Activated B cell treated with CpG ODN at 0.5 μM for 24 hours (primary cell): ENCODE results near the gene SLC9A7. TPM values are rescaled to one million over a fixed set of nuclear protein-coding genes. Genes with fewer than 3 reads are reported as not detected.

Experiments used
- ATAC-seq: fragments of 200-7000 bp; cut with Tn5 transposase; one replicate; pipeline ENCODE4 v1.10.0; 2021; ENCODE audit warnings: low read depth, mild to moderate bottlenecking, moderate library complexity
- CTCF ChIA-PET: fragments of 350-600 bp; sonication (Branson Sonifier 250); formaldehyde crosslinking; loops from one replicate; lab custom pipeline; 2021; ENCODE audit warnings: antibody characterized with exemption; lab: Charles Lee
- POLR2A ChIA-PET: fragments of 350-600 bp; sonication (Branson Sonifier 250); formaldehyde crosslinking; loops from one replicate; lab custom pipeline; 2021; ENCODE audit warnings: antibody characterized with exemption; lab: Charles Lee
- DNase-seq: peaks from one replicate; pipeline ENCODE4 v3.0.0; 2022
- H3K27ac Mint-ChIP-seq: one replicate; pipeline ENCODE4 v1.8.0; 2020; ENCODE audit warnings: mixed read lengths
- H3K27me3 Mint-ChIP-seq: one replicate; pipeline ENCODE4 v1.8.0; 2021; ENCODE audit warnings: mixed read lengths
- H3K36me3 Mint-ChIP-seq: one replicate; pipeline ENCODE4 v1.8.0; 2021; ENCODE audit warnings: low read depth, mixed read lengths
- H3K4me1 Mint-ChIP-seq: one replicate; pipeline ENCODE4 v1.8.0; 2021; ENCODE audit warnings: mixed read lengths
- H3K4me3 Mint-ChIP-seq: one replicate; pipeline ENCODE4 v1.8.0; 2020; ENCODE audit warnings: mild to moderate bottlenecking, mixed read lengths
- H3K9me3 Mint-ChIP-seq: one replicate; pipeline ENCODE4 v1.8.0; 2020; ENCODE audit warnings: mixed read lengths
- CTCF ChIP-seq: fragments of 200-600 bp; IDR thresholded peaks from one replicate; pipeline ENCODE4 v1.8.0; 2022; ENCODE audit warnings: antibody characterized with exemption, mild to moderate bottlenecking
- intact Hi-C: fragments of 100-400 bp; cut with micrococcal nuclease; formaldehyde crosslinking; loops from one replicate; pipeline ENCODE4 v1.15.1; 2024
- total RNA-seq: library from RNA; stranded (reverse); gene quantifications from 2 replicates; pipeline ENCODE4 v1.2.3, GENCODE V29; 2022

The SLC9A7 gene
- total RNA-seq, 1 donor from 2014 or later, result 55.1 TPM

GRCh38 chrX:46573331-46573891, 185.5 kb downstream of the SLC9A7 start, which contains the start of gene CHST7:
TSS of gene CHST7 (plus strand) at chrX:46573765. CDS start at chrX:46573932, 167 bp downstream.
- H3K4me1 Mint-ChIP-seq, result peaks cover 49% of the 10 kb centered on the region
- ATAC-seq, result peak; percentile 65
- POLR2A ChIA-PET, result interaction anchor here (1.0 to 3.5 kb wide), 5 partner anchors 11 to 185 kb away, joined by 3 to 46 read pairs (median 4); no protein-coding TSS in a partner anchor
- H3K36me3 Mint-ChIP-seq, result peaks cover 18% of the 10 kb centered on the region
- CTCF ChIA-PET, result interaction anchor here (1.1 to 1.9 kb wide), 4 partner anchors 11 to 223 kb away, joined by 3 to 15 read pairs (median 6); no protein-coding TSS in a partner anchor
- intact Hi-C loops, result loop anchor here (1.0 to 5.0 kb wide), 6 partner anchors 54 to 394 kb away; partner anchors contain the start of gene SLC9A7
- TF ChIP-seq CTCF, result no peak
- no peaks in the 10 kb centered on the region for H3K9me3 Mint-ChIP-seq
- peak; percentile 53 for DNase-seq
- no peaks in the 10 kb centered on the region for H3K27me3 Mint-ChIP-seq
- peak within 1 kb of the TSS; percentile 85 for H3K4me3 Mint-ChIP-seq
- H3K27ac Mint-ChIP-seq, result peak within 1 kb of the TSS; percentile 91

GRCh38 chrX:46572340-46572936, 186.5 kb downstream of the SLC9A7 start:
- Mint-ChIP-seq H3K4me1 (peaks cover 45% of the 10 kb centered on the region), H3K27me3 (no peaks in the 10 kb centered on the region), H3K9me3 (no peaks in the 10 kb centered on the region), H3K36me3 (peaks cover 10% of the 10 kb centered on the region), H3K4me3 (peak overlapping the region; percentile 85), H3K27ac (peak overlapping the region; percentile 91)
- TF ChIP-seq CTCF, result no peak
- POLR2A ChIA-PET, result interaction anchor here (0.5 to 3.5 kb wide), 8 partner anchors 10 to 186 kb away, joined by 3 to 46 read pairs (median 6); no protein-coding TSS in a partner anchor
- CTCF ChIA-PET, result interaction anchor here (1.0 to 1.9 kb wide), 5 partner anchors 10 to 224 kb away, joined by 3 to 15 read pairs (median 6); no protein-coding TSS in a partner anchor
- intact Hi-C loops, result loop anchor here (1.0 to 5.0 kb wide), 7 partner anchors 10 to 395 kb away; partner anchors contain the start of genes SLC9A7 and ZNF674
- ATAC-seq (peak; percentile 46), DNase-seq (no peak)

GRCh38 chrX:46571423-46572339, 187.2 kb downstream of the SLC9A7 start:
- Mint-ChIP-seq H3K4me1 (peaks cover 39% of the 10 kb centered on the region), H3K9me3 (no peaks in the 10 kb centered on the region), H3K27ac (peak overlapping the region; percentile 91), H3K27me3 (no peaks in the 10 kb centered on the region), H3K4me3 (peak overlapping the region; percentile 85), H3K36me3 (peaks cover 4% of the 10 kb centered on the region)
- POLR2A ChIA-PET, result interaction anchor here (0.5 to 3.5 kb wide), 5 partner anchors 9 to 186 kb away, joined by 4 to 46 read pairs (median 7); no protein-coding TSS in a partner anchor
- CTCF ChIA-PET, result interaction anchor here (1.0 to 1.9 kb wide), 5 partner anchors 9 to 224 kb away, joined by 3 to 15 read pairs (median 6); no protein-coding TSS in a partner anchor
- no peak for DNase-seq
- ATAC-seq, result no peak
- no peak for TF ChIP-seq CTCF
- intact Hi-C loops, result loop anchor here (1.0 to 5.0 kb wide), 7 partner anchors 9 to 396 kb away; partner anchors contain the start of genes SLC9A7 and ZNF674

- CTCF ChIA-PET, result no interaction called here
- Mint-ChIP-seq H3K27ac (no peak overlapping the region), H3K4me3 (no peak overlapping the region), H3K4me1 (peaks cover 27% of the 10 kb centered on the region), H3K36me3 (no peaks in the 10 kb centered on the region), H3K9me3 (no peaks in the 10 kb centered on the region), H3K27me3 (peaks cover 3% of the 10 kb centered on the region)
- DNase-seq (no peak), ATAC-seq (no peak)
- no peak for TF ChIP-seq CTCF
- POLR2A ChIA-PET, result no interaction called here
- intact Hi-C loops, result loop anchor here (5.0 kb wide), 4 partner anchors 58 to 398 kb away; partner anchors contain the start of gene SLC9A7
These were observed 189.3 kb downstream of the SLC9A7 start for GRCh38 chrX:46569621-46570020.
